GM21619 (cell line): ENCODE results near the gene CCDC126.
"Not testable (repeated sequence)": the region's sequence is repeated elsewhere in the genome, so short reads cannot be mapped to it uniquely, and the experiment has no call there.

Experiments
- ATAC-seq: cut with Tn5 transposase; IDR thresholded peaks from one replicate; pipeline ENCODE4 v1.9.1; 2021; ENCODE audit not compliant: unreplicated experiment

Gene CCDC126

GRCh38 chr7:23597094-23598091 lies at the start of gene CCDC126:
Gene CCDC126 (plus strand): TSS chr7:23597382. CDS start chr7:23611316, 13,934 bp downstream.
- ATAC-seq, result peak; percentile 62

- no peak for ATAC-seq
Observed at GRCh38 chr7:23547662-23548061, 49.5 kb upstream of the CCDC126 start.

GRCh38 chr7:23558303-23558702 lies 38.9 kb upstream of the CCDC126 start:
- ATAC-seq, result no peak

- peak; percentile 80 for ATAC-seq
Observed at GRCh38 chr7:23570592-23571200, 26.5 kb upstream of the CCDC126 start.

GRCh38 chr7:23581975-23582374 lies 15.2 kb upstream of the CCDC126 start:
- ATAC-seq, result not testable (repeated sequence)

- ATAC-seq, result not testable (repeated sequence)
Observed at GRCh38 chr7:23585304-23585703, 11.9 kb upstream of the CCDC126 start.

GRCh38 chr7:23586159-23586558 lies 11.0 kb upstream of the CCDC126 start:
- no peak for ATAC-seq

GRCh38 chr7:23590529-23590928 lies 6.7 kb upstream of the CCDC126 start:
- no peak for ATAC-seq

GRCh38 chr7:23593706-23594105 lies 3.5 kb upstream of the CCDC126 start:
- ATAC-seq, result no peak

- peak; percentile 70 for ATAC-seq
Observed at GRCh38 chr7:23594879-23595604, 2.1 kb upstream of the CCDC126 start.

GRCh38 chr7:23598296-23598695 lies 1.1 kb downstream of the CCDC126 start:
- no peak for ATAC-seq

- ATAC-seq, result no peak
Observed at GRCh38 chr7:23600236-23600635, 3.1 kb downstream of the CCDC126 start.

GRCh38 chr7:23603632-23604295 lies 6.6 kb downstream of the CCDC126 start:
- no peak for ATAC-seq

GRCh38 chr7:23604296-23604640 lies 7.1 kb downstream of the CCDC126 start:
- ATAC-seq, result no peak

- no peak for ATAC-seq
Observed at GRCh38 chr7:23607130-23607529, 9.9 kb downstream of the CCDC126 start.

- no peak for ATAC-seq
Observed at GRCh38 chr7:23607866-23608265, 10.7 kb downstream of the CCDC126 start.

GRCh38 chr7:23615331-23615730 lies 18.1 kb downstream of the CCDC126 start:
- no peak for ATAC-seq

GRCh38 chr7:23616593-23616992 lies 19.4 kb downstream of the CCDC126 start:
- ATAC-seq, result no peak

GRCh38 chr7:23617482-23617881 lies 20.3 kb downstream of the CCDC126 start:
- ATAC-seq, result no peak

- ATAC-seq, result no peak
Observed at GRCh38 chr7:23618241-23618640, 21.1 kb downstream of the CCDC126 start.

GRCh38 chr7:23619141-23619540 lies 22.0 kb downstream of the CCDC126 start:
- no peak for ATAC-seq
